H9 (cell line): ENCODE measurements around the gene ZCCHC4. TPM values are rescaled to one million over a fixed set of nuclear protein-coding genes. Genes with fewer than 3 reads are reported as not detected.

ENCODE experiments used
- DNase-seq: peaks from one replicate; pipeline ENCODE4 v3.0.0-alpha.2; 2017
- H2AFZ ChIP-seq: one replicate; pipeline ENCODE4 v1.6.1; 2013; ENCODE audit warnings: mild to moderate bottlenecking, low read length, control low read depth, moderate library complexity
- H2AK5ac ChIP-seq: 2 replicates; pipeline ENCODE4 v1.6.1; 2013; ENCODE audit warnings: low read length, control low read depth, mixed read lengths; ENCODE audit not compliant: insufficient read length
- H2BK120ac ChIP-seq: one replicate; pipeline ENCODE4 v1.6.1; 2013; ENCODE audit warnings: low read depth, mild to moderate bottlenecking, low read length, control low read depth, inconsistent platforms; ENCODE audit not compliant: poor library complexity, severe bottlenecking
- H2BK12ac ChIP-seq: 2 replicates; pipeline ENCODE4 v1.6.1; 2013; ENCODE audit warnings: low read length, control low read depth, mixed read lengths, low read depth; ENCODE audit not compliant: insufficient read length
- H2BK15ac ChIP-seq: 2 replicates; pipeline ENCODE4 v1.6.1; 2013; ENCODE audit warnings: low read depth, low read length, control low read depth
- H2BK20ac ChIP-seq: one replicate; pipeline ENCODE4 v1.6.1; 2013; ENCODE audit warnings: low read depth, mild to moderate bottlenecking, low read length, control low read depth, inconsistent platforms; ENCODE audit not compliant: poor library complexity, severe bottlenecking
- H2BK5ac ChIP-seq: 2 replicates; pipeline ENCODE4 v1.6.1; 2013; ENCODE audit warnings: low read length, control low read depth, mixed read lengths; ENCODE audit not compliant: insufficient read length
- H3K14ac ChIP-seq: 2 replicates; pipeline ENCODE4 v1.6.1; 2013; ENCODE audit warnings: low read length, control low read depth; ENCODE audit not compliant: insufficient read depth
- H3K18ac ChIP-seq: 2 replicates; pipeline ENCODE4 v1.6.1; 2013; ENCODE audit warnings: low read depth, mild to moderate bottlenecking, mixed read lengths, low read length, control low read depth; ENCODE audit not compliant: insufficient read length
- H3K23ac ChIP-seq: 2 replicates; pipeline ENCODE4 v1.6.1; 2013; ENCODE audit warnings: low read length, control low read depth, mixed read lengths, low read depth; ENCODE audit not compliant: insufficient read length
- H3K23me2 ChIP-seq: 2 replicates; pipeline ENCODE4 v1.6.1; 2013; ENCODE audit warnings: low read depth, mild to moderate bottlenecking, mixed read lengths, low read length, control low read depth; ENCODE audit not compliant: insufficient read length, poor library complexity, severe bottlenecking
- H3K27ac ChIP-seq: 2 replicates; pipeline ENCODE4 v1.5.1; 2013; ENCODE audit warnings: low read length, control low read depth, mixed read lengths, low read depth; ENCODE audit not compliant: insufficient read length
- H3K27me3 ChIP-seq: 2 replicates; pipeline ENCODE4 v1.6.1; 2013; ENCODE audit warnings: low read length, control low read depth, inconsistent platforms; ENCODE audit not compliant: insufficient read depth
- H3K4ac ChIP-seq: 2 replicates; pipeline ENCODE4 v1.6.1; 2013; ENCODE audit warnings: low read depth, mild to moderate bottlenecking, control low read depth, inconsistent platforms, low read length, moderate library complexity
- H3K4me1 ChIP-seq: 2 replicates; pipeline ENCODE4 v1.6.1; 2013; ENCODE audit warnings: low read length, control low read depth, inconsistent platforms; ENCODE audit not compliant: insufficient read depth
- H3K4me2 ChIP-seq: 2 replicates; pipeline ENCODE4 v1.6.1; 2013; ENCODE audit warnings: low read length, control low read depth, mixed read lengths; ENCODE audit not compliant: insufficient read length, insufficient read depth
- H3K56ac ChIP-seq: 2 replicates; pipeline ENCODE4 v1.6.1; 2013; ENCODE audit warnings: low read depth, mild to moderate bottlenecking, mixed read lengths, low read length, control low read depth; ENCODE audit not compliant: insufficient read length
- H3K79me1 ChIP-seq: 2 replicates; pipeline ENCODE4 v1.6.1; 2013; ENCODE audit warnings: low read depth, mild to moderate bottlenecking, moderate library complexity, low read length, control low read depth, inconsistent platforms; ENCODE audit not compliant: insufficient read depth, poor library complexity, severe bottlenecking
- H3K79me2 ChIP-seq: 2 replicates; pipeline ENCODE4 v1.6.1; 2013; ENCODE audit warnings: low read length, control low read depth, inconsistent platforms; ENCODE audit not compliant: insufficient read depth
- H3K9ac ChIP-seq: 2 replicates; pipeline ENCODE4 v1.6.1; 2013; ENCODE audit warnings: low read length, control low read depth, mixed read lengths; ENCODE audit not compliant: insufficient read length; ENCODE audit errors: extremely low read depth
- H3K9me3 ChIP-seq: one replicate; pipeline ENCODE4 v1.6.1; 2013; ENCODE audit warnings: low read depth, low read length, inconsistent platforms; ENCODE audit not compliant: control insufficient read depth
- H3T11ph ChIP-seq: one replicate; pipeline ENCODE4 v1.6.1; 2013; ENCODE audit warnings: mild to moderate bottlenecking, low read length, control low read depth, inconsistent platforms
- H4K20me1 ChIP-seq: one replicate; pipeline ENCODE4 v1.6.1; 2013; ENCODE audit not compliant: control insufficient read depth, insufficient read length, insufficient read depth
- H4K5ac ChIP-seq: 2 replicates; pipeline ENCODE4 v1.6.1; 2013; ENCODE audit warnings: low read depth, mild to moderate bottlenecking, mixed read lengths, low read length, control low read depth; ENCODE audit not compliant: insufficient read length
- H4K8ac ChIP-seq: replicated peaks from 2 replicates; pipeline ENCODE4 v1.6.1; 2013; ENCODE audit warnings: low read length, control low read depth, mixed read lengths, low read depth; ENCODE audit not compliant: insufficient read length
- H4K91ac ChIP-seq: 2 replicates; pipeline ENCODE4 v1.6.1; 2013; ENCODE audit warnings: low read depth, mild to moderate bottlenecking, moderate library complexity, mixed read lengths, low read length, control low read depth; ENCODE audit not compliant: insufficient read length
- H3K27ac Mint-ChIP-seq, 3 experiments: 2 replicates in 2 of 3; 3 replicates in 1 of 3; pipeline ENCODE4 v1.8.0; 2020 to 2021; ENCODE audit warnings: mixed read lengths in 3 of 3, mild to moderate bottlenecking in 1 of 3, moderate library complexity in 1 of 3
- H3K27me3 Mint-ChIP-seq: 2 replicates; pipeline ENCODE4 v1.8.0; 2021; ENCODE audit warnings: low read depth, mild to moderate bottlenecking, moderate library complexity, mixed read lengths
- H3K36me3 Mint-ChIP-seq, 3 experiments: 2 replicates in 2 of 3; 3 replicates in 1 of 3; pipeline ENCODE4 v1.8.0; 2020 to 2021; ENCODE audit warnings: low read depth in 3 of 3, mixed read lengths in 3 of 3; ENCODE audit not compliant: insufficient read depth in 1 of 3
- H3K4me1 Mint-ChIP-seq, 2 experiments: 2 replicates each; pipeline ENCODE4 v1.8.0; 2020; ENCODE audit warnings: mixed read lengths in 2 of 2
- H3K4me3 Mint-ChIP-seq, 2 experiments: 2 replicates in 1 of 2; 3 replicates in 1 of 2; pipeline ENCODE4 v1.8.0; 2020 to 2021; ENCODE audit warnings: mild to moderate bottlenecking in 2 of 2, mixed read lengths in 2 of 2, moderate library complexity in 1 of 2
- H3K9me3 Mint-ChIP-seq, 2 experiments: 2 replicates in 1 of 2; 3 replicates in 1 of 2; pipeline ENCODE4 v1.8.0; 2020; ENCODE audit warnings: mild to moderate bottlenecking in 2 of 2, mixed read lengths in 2 of 2, moderate library complexity in 1 of 2
- WGBS: extraction: QIAGEN DNeasy Blood & Tissue Kit; methylation state at CpG from one replicate; pipeline ENCODE4 v1.1.7; 2013; ENCODE audit warnings: missing lambda C conversion rate, low lambda C conversion rate, mixed read lengths; ENCODE audit not compliant: insufficient read length; ENCODE audit errors: extremely low coverage; 5-methylcytosine and 5-hydroxymethylcytosine counted together
- total RNA-seq: library from RNA; stranded (reverse); gene quantifications from 2 replicates; pipeline ENCODE4 v1.2.1, GENCODE V29; 2021
- TF ChIP-seq, protein P1 (sequence below): fragments of 200-600 bp; sonication (generic); conservative IDR thresholded peaks from 3 replicates; pipeline ENCODE4 v1.8.0; 2021; ENCODE audit warnings: antibody characterized with exemption, mild to moderate bottlenecking

The ZCCHC4 gene
- total RNA-seq, 1 experiment from 2014 or later = 6.8 TPM

- H4K91ac ChIP-seq = no peak overlapping the region
- no peak overlapping the region for H2BK20ac ChIP-seq
- no peak overlapping the region for H3K56ac ChIP-seq
- Mint-ChIP-seq H3K9me3 (no peaks in the 10 kb centered on the region), H3K4me3 (no peak overlapping the region), H3K27me3 (no peaks in the 10 kb centered on the region), H3K4me1 (no peaks in the 10 kb centered on the region), H3K36me3 (peaks cover 5 to 78% (median 67%) of the 10 kb centered on the region in 3 experiments; a peak in 6 of 7 replicates), H3K27ac (no peak overlapping the region)
- no peak overlapping the region for H2AFZ ChIP-seq
- no peaks in the 10 kb centered on the region for H3K79me1 ChIP-seq
- H4K20me1 ChIP-seq = no peaks in the 10 kb centered on the region
- H3K4me1 ChIP-seq = no peaks in the 10 kb centered on the region
- no peak overlapping the region for H3K27ac ChIP-seq
- WGBS = no CpG with 5 or more reads among the region's 3 CpGs
- H3K23me2 ChIP-seq = no peaks in the 10 kb centered on the region
- no peak overlapping the region for H3K4me2 ChIP-seq
- H3K4ac ChIP-seq = no peak overlapping the region
- H4K8ac ChIP-seq = no peak overlapping the region
- H2AK5ac ChIP-seq = no peak overlapping the region
- no peak overlapping the region for H2BK120ac ChIP-seq
- H3K9ac ChIP-seq = no peak overlapping the region
- H3K9me3 ChIP-seq = no peaks in the 10 kb centered on the region
- H3K79me2 ChIP-seq = no peaks in the 10 kb centered on the region
- H2BK5ac ChIP-seq = no peak overlapping the region
- no peak overlapping the region for H3K18ac ChIP-seq
- H2BK12ac ChIP-seq = no peak overlapping the region
- no peak overlapping the region for H3K23ac ChIP-seq
- H3K14ac ChIP-seq = no peak overlapping the region
- no peak overlapping the region for H2BK15ac ChIP-seq
- TF ChIP-seq, protein P1, sequence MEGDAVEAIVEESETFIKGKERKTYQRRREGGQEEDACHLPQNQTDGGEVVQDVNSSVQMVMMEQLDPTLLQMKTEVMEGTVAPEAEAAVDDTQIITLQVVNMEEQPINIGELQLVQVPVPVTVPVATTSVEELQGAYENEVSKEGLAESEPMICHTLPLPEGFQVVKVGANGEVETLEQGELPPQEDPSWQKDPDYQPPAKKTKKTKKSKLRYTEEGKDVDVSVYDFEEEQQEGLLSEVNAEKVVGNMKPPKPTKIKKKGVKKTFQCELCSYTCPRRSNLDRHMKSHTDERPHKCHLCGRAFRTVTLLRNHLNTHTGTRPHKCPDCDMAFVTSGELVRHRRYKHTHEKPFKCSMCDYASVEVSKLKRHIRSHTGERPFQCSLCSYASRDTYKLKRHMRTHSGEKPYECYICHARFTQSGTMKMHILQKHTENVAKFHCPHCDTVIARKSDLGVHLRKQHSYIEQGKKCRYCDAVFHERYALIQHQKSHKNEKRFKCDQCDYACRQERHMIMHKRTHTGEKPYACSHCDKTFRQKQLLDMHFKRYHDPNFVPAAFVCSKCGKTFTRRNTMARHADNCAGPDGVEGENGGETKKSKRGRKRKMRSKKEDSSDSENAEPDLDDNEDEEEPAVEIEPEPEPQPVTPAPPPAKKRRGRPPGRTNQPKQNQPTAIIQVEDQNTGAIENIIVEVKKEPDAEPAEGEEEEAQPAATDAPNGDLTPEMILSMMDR = no peak
- no peak for DNase-seq
- H3K27me3 ChIP-seq = no peaks in the 10 kb centered on the region
- no peak overlapping the region for H4K5ac ChIP-seq
- H3T11ph ChIP-seq = no peak overlapping the region
These were observed 100.7 kb downstream of the ZCCHC4 start for GRCh38 chr4:25413261-25413660.
